PC-3 (cell line): ENCODE data around the gene ISLR2.

Experiments
- EZH2phosphoT487 ChIP-seq: fragments of 300-600 bp; sonication (generic); IDR thresholded peaks from 2 replicates; pipeline ENCODE4 v1.6.1; 2018; ENCODE audit warnings: mild to moderate bottlenecking, antibody characterized with exemption, low read length, borderline replicate concordance
- TF ChIP-seq, protein P1 (sequence below): fragments of 300-600 bp; sonication (generic); conservative IDR thresholded peaks from 2 replicates; pipeline ENCODE4 v1.5.1; 2017; ENCODE audit warnings: antibody characterized with exemption, low read depth, mild to moderate bottlenecking, low read length

DNA sequence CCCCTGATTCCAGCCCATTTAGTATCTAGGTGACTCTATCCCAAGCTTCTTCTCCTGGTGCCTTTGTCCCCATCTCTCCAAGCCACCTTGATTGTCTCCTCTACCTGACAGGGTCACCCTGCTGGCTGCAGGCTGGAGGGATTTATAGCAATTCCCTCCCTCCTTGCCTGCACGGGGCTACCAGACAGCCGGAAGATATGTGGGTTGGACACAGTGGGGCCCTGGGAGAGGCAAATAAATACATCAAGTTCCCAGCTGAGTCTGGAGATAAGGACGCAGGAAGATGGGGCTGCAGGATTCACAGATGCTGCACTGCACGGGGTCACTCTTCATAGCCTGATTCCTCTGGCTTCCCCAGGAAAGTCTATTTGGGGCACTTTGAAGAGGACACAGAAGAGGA lies 9.3 kb upstream of the ISLR2 start:
- TF ChIP-seq, protein P1, sequence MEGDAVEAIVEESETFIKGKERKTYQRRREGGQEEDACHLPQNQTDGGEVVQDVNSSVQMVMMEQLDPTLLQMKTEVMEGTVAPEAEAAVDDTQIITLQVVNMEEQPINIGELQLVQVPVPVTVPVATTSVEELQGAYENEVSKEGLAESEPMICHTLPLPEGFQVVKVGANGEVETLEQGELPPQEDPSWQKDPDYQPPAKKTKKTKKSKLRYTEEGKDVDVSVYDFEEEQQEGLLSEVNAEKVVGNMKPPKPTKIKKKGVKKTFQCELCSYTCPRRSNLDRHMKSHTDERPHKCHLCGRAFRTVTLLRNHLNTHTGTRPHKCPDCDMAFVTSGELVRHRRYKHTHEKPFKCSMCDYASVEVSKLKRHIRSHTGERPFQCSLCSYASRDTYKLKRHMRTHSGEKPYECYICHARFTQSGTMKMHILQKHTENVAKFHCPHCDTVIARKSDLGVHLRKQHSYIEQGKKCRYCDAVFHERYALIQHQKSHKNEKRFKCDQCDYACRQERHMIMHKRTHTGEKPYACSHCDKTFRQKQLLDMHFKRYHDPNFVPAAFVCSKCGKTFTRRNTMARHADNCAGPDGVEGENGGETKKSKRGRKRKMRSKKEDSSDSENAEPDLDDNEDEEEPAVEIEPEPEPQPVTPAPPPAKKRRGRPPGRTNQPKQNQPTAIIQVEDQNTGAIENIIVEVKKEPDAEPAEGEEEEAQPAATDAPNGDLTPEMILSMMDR, result no peak
- TF ChIP-seq EZH2phosphoT487, result no peak
